Mesothelial cell of epicardium (in vitro differentiated cells): ENCODE measurements around the gene ASMT. TPM values are rescaled to one million over a fixed set of nuclear protein-coding genes. Genes with fewer than 3 reads are reported as not detected.

ENCODE experiments used
- DNase-seq, 2 experiments: peaks; one replicate each; pipeline ENCODE4 v3.0.0; 2021; ENCODE audit warnings: low spot score in 2 of 2; ENCODE audit not compliant: unreplicated experiment in 2 of 2
- H3K27ac Mint-ChIP-seq: 2 replicates; pipeline ENCODE4 v1.8.0; 2021; ENCODE audit warnings: mixed read lengths
- H3K27me3 Mint-ChIP-seq: 2 replicates; pipeline ENCODE4 v1.8.0; 2021; ENCODE audit warnings: low read depth, mixed read lengths
- H3K36me3 Mint-ChIP-seq: 2 replicates; pipeline ENCODE4 v1.8.0; 2021; ENCODE audit warnings: mixed read lengths
- H3K4me1 Mint-ChIP-seq: 2 replicates; pipeline ENCODE4 v1.8.0; 2021; ENCODE audit warnings: mixed read lengths
- H3K4me3 Mint-ChIP-seq: 2 replicates; pipeline ENCODE4 v1.8.0; 2021; ENCODE audit warnings: mild to moderate bottlenecking, moderate library complexity, mixed read lengths
- H3K9me3 Mint-ChIP-seq: 2 replicates; pipeline ENCODE4 v1.8.0; 2021; ENCODE audit warnings: mixed read lengths
- CTCF ChIP-seq: fragments of 200-600 bp; sonication (generic); IDR thresholded peaks from one replicate; pipeline ENCODE4 v1.5.0; 2021; ENCODE audit warnings: antibody characterized with exemption; ENCODE audit not compliant: unreplicated experiment
- total RNA-seq: library from RNA; stranded (reverse); gene quantifications from 3 replicates; pipeline ENCODE4 v1.2.1, GENCODE V29; 2021

The ASMT gene
- total RNA-seq, 1 donor from 2014 or later = 0.45 TPM

GRCh38 chrX:1591102-1591862 is 23.6 kb upstream of the ASMT start, which contains the start of gene AKAP17A:
AKAP17A (plus strand) TSS chrX:1591604; CDS start chrX:1593463, 1,859 bp downstream.
- peaks cover 9% of the 10 kb centered on the region for H3K4me1 Mint-ChIP-seq
- TF ChIP-seq CTCF = no peak
- no peaks in the 10 kb centered on the region for H3K9me3 Mint-ChIP-seq
- peak within 1 kb of the TSS; percentile 98 for H3K27ac Mint-ChIP-seq
- H3K4me3 Mint-ChIP-seq = peak within 1 kb of the TSS; percentile 93
- peak; percentile 97 to 99 for DNase-seq
- H3K27me3 Mint-ChIP-seq = no peaks in the 10 kb centered on the region
- peaks cover 11% of the 10 kb centered on the region for H3K36me3 Mint-ChIP-seq

- H3K27ac Mint-ChIP-seq = peak overlapping the region; percentile 98
- H3K36me3 Mint-ChIP-seq = peaks cover 13% of the 10 kb centered on the region
- peak overlapping the region; percentile 93 for H3K4me3 Mint-ChIP-seq
- no peaks in the 10 kb centered on the region for H3K27me3 Mint-ChIP-seq
- DNase-seq = peak in 1 of 2 experiments; percentile 40
- H3K4me1 Mint-ChIP-seq = peaks cover 9% of the 10 kb centered on the region
- TF ChIP-seq CTCF = no peak
- H3K9me3 Mint-ChIP-seq = no peaks in the 10 kb centered on the region
Measured at GRCh38 chrX:1591863-1592469, 22.9 kb upstream of the ASMT start.

- DNase-seq = peak in 1 of 2 experiments; percentile 48
- H3K27ac Mint-ChIP-seq = peak overlapping the region; percentile 98
- TF ChIP-seq CTCF = no peak
- no peaks in the 10 kb centered on the region for H3K9me3 Mint-ChIP-seq
- peak overlapping the region; percentile 93 for H3K4me3 Mint-ChIP-seq
- H3K4me1 Mint-ChIP-seq = peaks cover 9% of the 10 kb centered on the region
- H3K36me3 Mint-ChIP-seq = peaks cover 18% of the 10 kb centered on the region
- no peaks in the 10 kb centered on the region for H3K27me3 Mint-ChIP-seq
Measured at GRCh38 chrX:1592470-1593142, 22.3 kb upstream of the ASMT start.

GRCh38 chrX:1593286-1594271 is 21.3 kb upstream of the ASMT start:
- H3K27ac Mint-ChIP-seq = peak overlapping the region; percentile 91

More at GRCh38 chrX:1593286-1594271, 21.3 kb upstream of the ASMT start:
- H3K4me1 Mint-ChIP-seq = peaks cover 9% of the 10 kb centered on the region
- H3K27me3 Mint-ChIP-seq = no peaks in the 10 kb centered on the region
- peaks cover 22% of the 10 kb centered on the region for H3K36me3 Mint-ChIP-seq
- DNase-seq = peak in 1 of 2 experiments; percentile 31
- H3K9me3 Mint-ChIP-seq = no peaks in the 10 kb centered on the region
- H3K4me3 Mint-ChIP-seq = peak overlapping the region; percentile 93
- no peak for TF ChIP-seq CTCF
